ENCODE results near the gene S1PR5.
"Not testable (repeated sequence)": the region's sequence is repeated elsewhere in the genome, so short reads cannot be mapped to it uniquely, and the experiment has no call there.

The S1PR5 gene, protein sequence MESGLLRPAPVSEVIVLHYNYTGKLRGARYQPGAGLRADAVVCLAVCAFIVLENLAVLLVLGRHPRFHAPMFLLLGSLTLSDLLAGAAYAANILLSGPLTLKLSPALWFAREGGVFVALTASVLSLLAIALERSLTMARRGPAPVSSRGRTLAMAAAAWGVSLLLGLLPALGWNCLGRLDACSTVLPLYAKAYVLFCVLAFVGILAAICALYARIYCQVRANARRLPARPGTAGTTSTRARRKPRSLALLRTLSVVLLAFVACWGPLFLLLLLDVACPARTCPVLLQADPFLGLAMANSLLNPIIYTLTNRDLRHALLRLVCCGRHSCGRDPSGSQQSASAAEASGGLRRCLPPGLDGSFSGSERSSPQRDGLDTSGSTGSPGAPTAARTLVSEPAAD

DNA sequence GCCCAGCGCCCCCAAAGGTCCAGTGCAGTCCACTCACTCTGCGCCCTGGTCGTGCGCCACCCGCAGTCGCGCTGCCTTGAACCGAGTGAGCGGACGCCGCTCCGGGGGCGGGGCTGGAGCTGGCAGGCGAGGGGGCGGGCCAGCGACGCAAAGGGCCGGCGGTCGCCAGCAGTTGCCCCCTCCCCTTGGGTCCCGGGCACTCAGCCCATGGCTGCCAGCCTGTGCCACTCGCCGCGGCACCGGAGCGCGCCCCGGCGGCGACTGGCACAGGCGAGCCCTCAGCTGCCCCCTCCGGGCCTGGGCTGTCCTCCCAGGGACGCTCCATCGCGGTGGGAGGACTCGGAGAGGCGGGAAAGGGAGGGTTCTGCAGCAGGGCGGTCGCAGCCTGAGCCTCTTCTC, at the start of gene S1PR5:
Gene S1PR5, minus strand, starts transcription at position 87 of the 399 bp plus-strand sequence. CDS start 2,436 bp downstream, outside the sequence.
- in situ Hi-C loops (cut with MboI; ENCODE audit: low sequenced_read_pairs) = no loop called here

DNA sequence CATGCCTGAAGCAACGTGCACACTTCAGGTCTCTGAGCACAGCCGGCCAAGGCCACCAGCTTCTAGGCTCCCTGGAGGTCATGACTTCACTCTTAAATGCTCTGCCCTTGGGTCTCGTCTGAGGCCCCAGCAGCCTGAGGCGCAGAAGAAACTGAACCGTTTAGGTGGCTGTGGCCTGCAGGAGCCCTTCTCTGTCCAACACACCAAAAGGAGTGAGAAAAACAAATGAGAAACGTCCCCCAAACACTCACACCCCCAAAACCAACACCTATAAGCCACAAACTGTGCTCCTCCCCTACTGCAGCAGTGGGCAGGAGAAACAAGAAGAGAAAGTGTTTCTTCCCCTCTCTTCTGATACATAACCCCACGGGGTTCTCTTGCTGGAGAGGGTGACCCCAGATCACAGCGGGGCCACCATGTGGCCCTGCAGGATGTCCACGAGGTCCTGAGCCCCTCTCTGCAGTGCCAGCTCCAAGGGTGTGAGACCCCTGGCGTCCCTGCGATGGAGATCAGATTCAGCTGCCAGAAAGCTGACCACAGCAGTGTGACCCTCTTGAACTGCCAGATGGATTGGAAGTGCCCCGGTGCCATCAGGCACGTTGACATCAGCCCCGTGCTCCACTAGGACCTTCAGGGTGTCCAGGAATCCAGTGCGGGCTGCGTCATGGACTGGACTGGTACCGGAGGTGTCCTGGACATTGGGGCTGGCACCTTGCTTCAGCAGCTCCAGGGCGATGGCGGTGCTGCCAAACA, 49.6 kb upstream of the S1PR5 start:
- in situ Hi-C loops (cut with MboI; ENCODE audit: low sequenced_read_pairs) = no loop called here

DNA sequence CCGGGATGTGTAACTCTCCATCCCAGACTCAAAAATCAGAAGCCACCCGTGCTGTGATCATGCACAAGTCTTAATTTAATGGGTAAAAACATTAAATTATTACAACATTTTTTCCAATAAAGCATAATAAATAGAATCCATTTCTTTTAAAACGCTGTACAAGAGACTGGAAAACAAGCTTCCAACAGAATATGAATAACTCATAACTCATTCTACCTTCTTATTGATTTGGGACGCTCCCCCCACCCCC, 49.1 kb upstream of the S1PR5 start:
- in situ Hi-C loops (cut with MboI; ENCODE audit: low sequenced_read_pairs) = no loop called here

DNA sequence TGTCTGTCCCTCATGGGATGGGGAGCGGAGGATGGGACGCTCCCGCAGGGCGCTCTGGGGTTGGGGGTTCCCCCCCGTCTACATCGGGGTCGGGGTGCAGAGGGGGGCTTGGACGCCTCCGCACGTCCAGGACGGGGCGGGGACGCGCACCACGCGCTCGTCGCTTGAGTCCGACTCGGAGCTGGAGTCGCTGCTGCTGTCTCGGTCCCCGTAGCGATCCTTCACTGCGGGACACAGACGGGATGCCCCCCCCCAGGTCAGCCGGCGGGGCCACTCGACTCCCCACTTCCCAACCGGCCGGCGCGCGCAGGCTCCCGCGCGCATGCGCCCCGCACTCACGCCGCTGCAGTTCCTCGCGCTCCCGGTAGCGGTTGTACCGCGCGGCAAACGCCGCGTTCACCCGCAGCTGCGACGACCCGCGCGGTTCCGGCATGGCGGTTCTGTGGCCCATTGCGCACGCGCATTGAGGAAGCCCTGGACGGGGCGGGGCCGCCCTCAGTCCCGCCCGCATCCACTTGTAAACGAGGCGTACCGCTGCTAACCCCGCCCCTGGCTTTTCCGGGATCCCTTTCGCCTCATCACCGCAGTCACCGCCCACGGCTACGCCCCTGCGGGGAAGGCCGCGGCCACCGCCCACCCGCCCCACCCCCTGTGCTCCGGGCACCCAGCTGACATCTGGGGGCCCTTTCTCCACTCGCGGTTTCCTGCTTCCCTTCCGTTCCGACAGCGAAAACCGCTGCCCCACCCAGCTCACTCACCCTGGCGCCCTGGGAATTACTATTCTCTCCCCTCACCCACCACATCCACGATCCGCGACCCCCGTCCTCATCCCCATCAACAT, 48.5 kb upstream of the S1PR5 start, which contains the start of gene KRI1:
Gene KRI1, minus strand, starts transcription at position 444 of the 841 bp plus-strand sequence. Its CDS starts 11 bp downstream, at position 433.
- in situ Hi-C loops (cut with MboI; ENCODE audit: low sequenced_read_pairs) = no loop called here

DNA sequence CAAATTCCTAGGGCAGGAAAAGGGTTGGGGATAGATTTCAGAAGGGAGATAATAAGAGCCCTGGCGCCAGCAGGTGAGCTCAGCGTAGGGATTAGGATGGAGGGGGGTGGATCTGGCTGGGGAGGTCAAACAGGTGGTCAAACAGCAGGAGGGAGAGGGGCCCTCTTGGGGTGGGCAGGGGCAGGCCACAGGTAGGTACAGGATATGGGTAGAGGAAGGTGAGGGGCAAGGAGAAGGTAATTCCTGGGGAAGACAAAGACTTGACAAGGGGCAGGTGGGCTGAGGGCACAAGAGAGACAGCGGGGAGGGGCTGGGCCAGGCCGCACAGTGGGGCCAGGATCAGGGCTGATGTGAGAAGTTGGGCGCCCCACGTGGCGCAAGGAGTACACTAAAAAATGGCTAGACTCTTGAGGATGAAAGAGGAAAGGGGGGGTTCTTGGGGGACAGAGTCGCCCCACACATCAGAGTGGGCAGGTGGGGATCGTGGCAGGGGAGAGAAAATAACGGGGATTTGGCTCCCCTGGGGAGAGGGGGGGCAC, 47.9 kb upstream of the S1PR5 start:
- in situ Hi-C loops (cut with MboI; ENCODE audit: low sequenced_read_pairs) = no loop called here

DNA sequence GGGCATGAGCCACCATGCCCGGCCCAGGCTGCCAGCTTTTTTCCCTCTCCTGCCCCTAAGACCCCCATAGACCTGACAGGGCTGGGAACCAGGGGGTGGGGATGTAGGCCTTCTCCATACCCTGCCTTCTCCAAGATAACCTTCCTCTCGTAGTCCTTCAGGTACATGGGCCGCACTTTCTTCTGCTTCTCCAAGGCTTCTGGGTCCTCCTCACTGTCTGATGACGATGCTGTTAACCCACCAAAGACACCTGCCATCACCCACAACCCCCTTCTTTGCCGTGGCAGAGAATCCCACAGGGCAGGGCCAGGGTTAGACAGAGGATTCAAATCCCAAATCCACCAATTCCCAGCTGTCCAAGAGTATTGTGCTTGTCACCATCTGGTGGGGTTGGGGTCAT, 45.4 kb upstream of the S1PR5 start:
- in situ Hi-C loops (cut with MboI; ENCODE audit: low sequenced_read_pairs) = no loop called here

DNA sequence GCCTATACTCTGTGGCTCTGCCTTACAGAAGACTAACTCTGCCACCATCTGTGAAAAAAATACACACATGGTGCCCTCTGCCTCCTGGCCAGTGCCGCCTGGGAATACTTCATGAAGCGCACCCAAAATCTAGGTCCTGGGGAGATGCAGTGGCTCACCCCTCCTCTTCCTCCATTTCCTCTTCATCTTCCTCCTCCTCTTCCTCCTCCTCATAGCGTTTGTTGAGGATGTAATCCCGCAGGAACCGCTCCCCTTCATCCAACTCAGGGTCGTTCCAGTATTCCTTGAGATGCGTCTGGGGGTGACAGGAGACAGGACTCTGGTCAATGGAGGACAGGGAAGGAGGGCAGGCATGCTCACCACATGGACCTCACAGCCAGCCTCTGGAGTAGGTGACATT, 42.9 kb upstream of the S1PR5 start:
- in situ Hi-C loops (cut with MboI; ENCODE audit: low sequenced_read_pairs) = no loop called here

DNA sequence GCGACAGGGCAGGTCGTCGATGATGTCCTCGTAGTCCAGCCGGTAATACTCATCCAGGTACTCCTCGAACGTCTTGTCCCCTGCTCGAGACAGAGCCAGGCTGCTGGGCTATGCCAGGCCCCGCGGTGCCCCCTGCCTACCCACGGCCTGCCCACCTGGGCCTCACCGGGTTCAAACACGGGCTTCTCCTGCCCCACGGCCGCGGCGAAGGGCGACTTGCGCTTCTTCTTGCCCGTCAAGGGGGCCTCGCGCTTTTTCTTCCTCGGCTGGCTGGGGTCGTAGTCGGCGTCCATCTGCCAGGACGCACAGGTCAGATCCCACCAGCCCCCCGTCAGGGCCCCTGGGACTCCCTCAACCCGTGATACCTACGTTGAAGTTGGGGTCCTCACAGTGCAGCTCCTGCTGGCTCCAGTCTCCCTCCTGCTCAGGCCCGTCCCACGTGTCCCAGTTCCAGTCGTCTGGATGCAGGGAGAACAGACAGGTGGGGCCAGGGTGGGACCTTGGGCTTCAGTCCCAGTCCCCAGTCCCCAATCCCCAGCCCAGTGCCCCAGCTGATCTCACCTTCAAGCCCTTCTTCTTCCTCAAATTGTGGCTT, 40.5 kb upstream of the S1PR5 start:
- in situ Hi-C loops (cut with MboI; ENCODE audit: low sequenced_read_pairs) = no loop called here

DNA sequence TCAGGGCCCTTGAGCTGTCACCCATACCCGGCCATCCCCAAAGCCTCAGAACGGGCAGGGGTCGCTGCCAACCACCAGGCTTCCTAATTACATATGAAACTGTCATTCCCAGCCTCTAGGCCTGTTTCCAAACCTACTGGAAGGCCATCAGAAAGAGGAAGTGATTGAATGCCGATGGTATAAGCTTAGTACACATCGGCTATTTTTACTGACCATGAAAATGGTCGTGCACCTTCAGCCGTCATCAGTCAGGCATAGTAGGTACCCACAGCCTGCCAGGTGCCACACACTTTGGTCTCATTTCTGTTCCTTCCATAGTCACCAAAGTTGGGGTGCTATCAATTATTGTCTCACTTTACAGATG, 38.3 kb upstream of the S1PR5 start:
- in situ Hi-C loops (cut with MboI; ENCODE audit: low sequenced_read_pairs) = no loop called here

DNA sequence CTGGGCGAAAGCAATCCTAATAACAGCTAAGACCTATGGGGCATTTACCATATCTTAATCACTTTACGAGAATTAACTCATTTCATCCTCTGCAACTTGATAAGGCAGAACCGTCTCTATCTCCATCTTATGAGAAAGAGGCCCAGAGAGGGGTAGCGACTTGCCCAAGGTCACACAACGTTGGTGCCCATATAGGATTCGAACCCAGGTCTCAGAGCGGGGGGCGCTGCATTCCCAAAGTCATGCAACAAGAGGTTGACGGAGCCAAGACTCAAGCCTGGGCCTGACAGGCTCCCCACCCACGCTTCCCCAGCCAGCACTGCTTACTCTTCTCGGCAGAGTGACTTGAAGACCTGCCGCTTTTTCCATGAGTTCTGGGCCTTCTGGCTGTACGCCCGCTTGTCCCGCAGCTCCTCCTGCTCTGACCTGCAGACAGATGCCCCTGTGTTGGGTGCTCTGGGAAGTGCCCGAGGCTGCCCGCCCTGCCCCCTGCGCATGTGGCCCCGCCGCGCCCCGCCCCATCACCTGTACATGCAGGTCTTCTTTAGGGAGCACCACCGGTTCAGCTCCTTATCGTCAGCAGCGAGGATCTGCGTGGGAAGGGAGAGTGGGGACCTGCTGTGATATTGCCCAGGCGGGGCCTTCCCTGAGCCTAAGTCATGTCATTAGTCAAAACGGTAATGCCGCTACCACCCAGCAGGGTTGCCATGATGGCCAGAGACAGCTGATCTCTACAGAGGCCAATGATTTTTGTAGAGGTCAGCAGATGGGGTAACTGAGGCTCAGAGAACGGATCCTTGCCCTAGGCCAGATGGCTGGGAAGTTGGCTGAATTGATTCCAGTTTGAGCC, 37.7 kb upstream of the S1PR5 start:
- in situ Hi-C loops (cut with MboI; ENCODE audit: low sequenced_read_pairs) = no loop called here

DNA sequence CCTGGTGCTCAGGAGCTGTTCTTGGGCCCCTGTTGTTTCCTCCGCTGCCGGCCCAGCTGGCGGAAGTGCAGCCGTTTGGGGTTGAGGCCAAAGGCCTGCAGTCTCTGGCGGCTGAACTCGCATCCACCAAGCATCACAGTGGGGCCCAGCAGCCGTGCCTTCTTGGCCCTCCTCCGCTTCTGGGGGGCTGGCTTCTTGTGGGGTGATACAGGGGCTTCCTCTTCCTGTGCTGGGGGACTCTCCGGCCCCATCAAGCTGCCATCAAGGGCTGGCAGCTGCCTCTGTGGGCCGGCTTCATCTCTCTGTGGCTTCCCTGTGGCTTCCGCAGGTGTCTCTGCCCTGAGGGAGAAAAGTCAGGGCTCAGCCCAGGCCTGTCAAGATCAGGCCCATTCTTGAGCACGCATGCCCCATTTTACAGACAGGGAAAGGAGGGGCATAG, 36.7 kb upstream of the S1PR5 start:
- in situ Hi-C loops (cut with MboI; ENCODE audit: low sequenced_read_pairs) = no loop called here

DNA sequence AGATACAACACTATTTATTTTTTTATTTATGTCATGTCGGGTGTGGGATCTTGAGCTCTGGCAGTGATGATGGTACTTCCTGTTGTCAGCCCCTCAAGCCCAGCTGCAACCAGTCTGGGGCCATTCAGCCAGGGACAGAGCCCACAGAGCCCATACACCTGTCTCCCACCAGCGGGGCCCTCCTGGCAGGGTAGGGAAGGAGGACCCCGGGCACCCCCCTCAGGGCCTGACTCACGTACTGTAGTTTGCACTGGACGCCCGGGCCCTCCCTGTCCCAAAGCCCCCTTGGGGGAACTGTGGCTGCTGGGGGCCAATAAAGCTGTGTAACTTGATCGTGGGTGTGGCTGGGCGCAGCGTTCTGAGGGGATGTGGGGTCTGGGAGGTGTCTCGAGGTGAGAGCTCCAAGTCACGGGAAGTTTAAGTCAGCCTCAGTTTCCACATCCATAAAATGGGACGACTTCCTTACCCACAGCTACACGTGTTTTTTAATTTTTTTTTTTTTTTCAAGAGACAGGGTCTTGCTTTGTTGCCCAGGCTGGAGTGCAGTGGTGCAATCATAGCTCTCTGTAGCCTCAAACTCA, 35.9 kb upstream of the S1PR5 start:
- in situ Hi-C loops (cut with MboI; ENCODE audit: low sequenced_read_pairs) = no loop called here

DNA sequence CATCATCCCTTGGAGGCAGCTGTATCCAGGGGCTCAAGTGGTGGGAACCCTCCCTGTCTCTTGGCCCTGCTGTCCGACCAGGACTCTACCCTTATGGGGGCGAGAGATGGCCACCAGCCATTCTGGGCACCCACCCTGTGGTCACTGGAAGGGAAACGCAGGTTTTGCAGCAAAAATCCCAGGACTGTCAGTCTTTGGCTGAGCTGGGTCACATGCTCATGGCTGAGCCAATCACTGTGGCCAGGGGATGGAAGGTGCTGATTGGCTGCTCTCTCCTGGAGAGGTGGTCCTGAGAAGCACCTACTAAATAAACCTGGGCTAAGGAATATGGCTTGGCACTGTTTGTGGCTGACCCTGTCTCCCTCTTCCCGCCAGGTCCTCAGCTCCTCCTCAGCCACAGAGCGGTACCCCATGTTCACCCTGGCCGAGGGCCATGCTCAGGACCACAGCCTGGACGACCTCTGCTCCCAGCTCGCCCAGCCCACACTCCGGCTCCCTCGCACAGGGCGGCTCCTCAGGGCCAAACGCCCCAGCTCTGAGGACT, 35.3 kb upstream of the S1PR5 start:
- in situ Hi-C loops (cut with MboI; ENCODE audit: low sequenced_read_pairs) = no loop called here

DNA sequence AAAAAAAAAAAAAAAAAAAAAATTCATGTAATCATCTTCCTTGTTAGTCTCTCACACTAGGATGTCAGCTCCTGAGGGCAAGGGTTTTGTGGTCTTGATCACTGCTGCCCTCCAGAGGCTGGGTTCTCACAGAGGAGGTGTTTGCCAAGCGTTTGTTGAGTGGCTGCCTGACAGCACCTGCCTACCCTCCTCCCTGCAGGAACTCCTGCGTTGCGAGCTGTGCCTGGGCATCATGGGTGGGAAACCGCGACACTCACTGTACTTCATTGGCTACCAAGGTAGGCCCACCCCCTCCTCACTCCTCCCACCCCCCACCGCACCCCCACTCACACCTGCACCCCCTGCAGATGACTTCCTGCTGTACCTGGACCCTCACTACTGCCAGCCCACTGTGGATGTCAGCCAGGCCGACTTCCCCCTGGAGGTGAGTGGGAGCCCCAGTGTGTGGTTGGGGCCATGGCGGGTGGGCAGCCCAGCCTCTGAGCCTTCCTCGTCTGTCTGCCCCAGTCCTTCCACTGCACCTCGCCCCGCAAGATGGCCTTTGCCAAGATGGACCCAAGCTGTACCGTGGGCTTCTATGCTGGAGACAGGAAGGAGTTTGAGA, 34.6 kb upstream of the S1PR5 start:
- in situ Hi-C loops (cut with MboI; ENCODE audit: low sequenced_read_pairs) = no loop called here

DNA sequence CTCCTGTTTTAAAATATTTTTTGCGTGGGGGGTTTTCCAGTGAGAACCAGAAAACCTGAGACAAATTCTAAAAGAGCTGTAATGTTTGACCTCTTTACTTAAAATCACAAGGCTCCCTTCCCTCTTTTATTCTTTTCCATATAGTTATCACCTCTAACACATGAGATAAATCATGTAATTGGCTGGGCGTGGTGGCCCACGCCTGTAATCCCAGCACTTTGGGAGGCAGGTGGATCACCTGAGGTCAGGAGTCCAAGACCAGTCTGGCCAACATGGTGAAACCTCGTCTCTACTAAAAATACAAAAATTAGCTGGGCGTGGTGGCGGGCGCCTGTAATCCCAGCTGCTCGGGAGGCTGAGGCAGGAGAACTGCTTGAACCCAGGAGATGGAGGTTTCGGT, 33.8 kb upstream of the S1PR5 start:
- in situ Hi-C loops (cut with MboI; ENCODE audit: low sequenced_read_pairs) = not testable (repeated sequence)

DNA sequence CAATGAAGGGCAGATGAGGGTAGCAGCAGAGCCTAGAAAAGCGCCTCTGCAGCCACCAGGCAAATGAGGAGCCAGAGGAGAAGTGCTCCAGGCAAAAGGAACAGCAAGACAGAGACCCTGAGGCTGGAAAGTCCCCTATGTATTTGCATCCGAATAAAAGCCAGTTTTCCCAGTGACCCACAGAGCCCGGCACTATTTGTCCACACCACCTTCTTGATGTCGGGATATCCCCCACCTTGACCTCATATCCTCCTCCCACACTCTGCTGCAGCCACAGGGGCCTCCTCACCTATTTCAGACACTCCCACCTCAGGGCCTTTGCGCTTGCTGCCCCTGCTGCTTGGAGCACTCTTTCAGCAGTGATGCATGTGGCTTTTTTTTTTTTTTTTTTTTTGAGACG, 33.1 kb upstream of the S1PR5 start:
- in situ Hi-C loops (cut with MboI; ENCODE audit: low sequenced_read_pairs) = no loop called here

DNA sequence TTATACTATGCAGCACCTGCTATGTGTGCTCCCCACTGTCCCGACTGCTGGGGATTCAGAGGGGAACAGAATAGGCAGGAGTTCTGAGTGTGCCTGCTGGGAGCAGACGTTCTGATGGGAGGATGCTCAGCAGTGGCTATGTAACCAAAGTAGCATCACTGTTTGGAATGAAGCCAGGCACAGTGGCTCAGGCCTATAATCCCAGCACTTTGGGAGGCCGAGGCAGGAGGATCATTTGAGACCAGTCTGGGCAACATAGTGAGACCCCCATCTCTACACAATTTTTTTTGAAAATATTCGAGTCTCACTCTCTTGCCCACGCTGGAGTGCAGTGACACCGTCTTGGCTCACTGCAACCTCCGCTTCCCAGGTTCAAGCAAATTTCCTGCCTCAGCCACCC, 32.5 kb upstream of the S1PR5 start:
- in situ Hi-C loops (cut with MboI; ENCODE audit: low sequenced_read_pairs) = no loop called here

DNA sequence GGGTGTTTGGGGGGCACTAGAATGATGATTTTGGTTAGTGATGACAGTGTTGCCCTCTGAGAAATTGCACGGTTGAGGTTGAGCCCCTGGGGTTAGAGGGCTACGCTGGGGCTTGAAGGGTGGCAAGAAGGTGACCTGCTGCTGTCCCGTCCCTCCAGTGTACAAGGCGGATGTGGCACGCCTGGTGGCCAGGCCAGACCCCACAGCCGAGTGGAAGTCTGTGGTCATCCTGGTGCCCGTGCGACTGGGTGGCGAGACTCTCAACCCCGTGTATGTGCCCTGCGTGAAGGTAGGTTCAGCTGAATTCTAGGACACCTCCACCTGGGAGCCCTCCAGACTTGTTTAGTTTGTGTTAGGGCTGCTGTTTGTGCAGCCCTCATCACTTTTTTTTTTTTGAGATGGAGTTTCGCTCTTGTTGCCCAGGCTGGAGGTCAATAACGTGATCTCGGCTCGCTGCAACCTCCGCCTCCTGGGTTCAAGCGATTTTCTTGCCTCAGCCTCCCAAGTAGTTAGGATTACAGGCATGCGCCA, 31.6 kb upstream of the S1PR5 start:
- in situ Hi-C loops (cut with MboI; ENCODE audit: low sequenced_read_pairs) = no loop called here

DNA sequence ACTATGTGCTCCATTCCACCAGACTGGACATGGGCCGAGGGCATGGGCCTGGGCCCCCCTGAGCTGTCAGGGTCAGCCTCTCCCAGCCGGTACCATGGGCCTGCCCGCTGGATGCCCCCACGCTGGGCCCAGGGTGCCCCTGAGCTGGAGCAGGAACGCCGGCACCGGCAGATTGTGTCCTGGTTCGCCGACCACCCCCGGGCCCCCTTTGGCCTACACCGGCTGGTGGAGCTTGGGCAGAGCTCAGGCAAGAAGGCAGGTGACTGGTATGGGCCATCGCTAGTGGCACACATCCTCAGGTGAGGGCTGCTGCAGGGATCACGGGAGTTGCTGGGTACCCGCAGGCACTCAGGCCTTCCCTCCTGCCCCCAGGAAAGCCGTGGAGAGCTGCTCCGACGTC, 29.6 kb upstream of the S1PR5 start:
- in situ Hi-C loops (cut with MboI; ENCODE audit: low sequenced_read_pairs) = no loop called here
